HG03565 (cell line): ENCODE results near the gene TMEM151B.
A peak's percentile ranks its signal among the peaks of the same experiment; 100 is the strongest.

Source experiments
- ATAC-seq: cut with Tn5 transposase; IDR thresholded peaks from one replicate; pipeline ENCODE4 v1.9.1; 2021; ENCODE audit warnings: mild to moderate bottlenecking, moderate library complexity; ENCODE audit not compliant: unreplicated experiment

Gene TMEM151B

GRCh38 chr6:44262467-44263353, 7.5 kb upstream of the TMEM151B start:
- ATAC-seq: no peak

- ATAC-seq: no peak
Observed at GRCh38 chr6:44263354-44264100, 6.7 kb upstream of the TMEM151B start.

DNA sequence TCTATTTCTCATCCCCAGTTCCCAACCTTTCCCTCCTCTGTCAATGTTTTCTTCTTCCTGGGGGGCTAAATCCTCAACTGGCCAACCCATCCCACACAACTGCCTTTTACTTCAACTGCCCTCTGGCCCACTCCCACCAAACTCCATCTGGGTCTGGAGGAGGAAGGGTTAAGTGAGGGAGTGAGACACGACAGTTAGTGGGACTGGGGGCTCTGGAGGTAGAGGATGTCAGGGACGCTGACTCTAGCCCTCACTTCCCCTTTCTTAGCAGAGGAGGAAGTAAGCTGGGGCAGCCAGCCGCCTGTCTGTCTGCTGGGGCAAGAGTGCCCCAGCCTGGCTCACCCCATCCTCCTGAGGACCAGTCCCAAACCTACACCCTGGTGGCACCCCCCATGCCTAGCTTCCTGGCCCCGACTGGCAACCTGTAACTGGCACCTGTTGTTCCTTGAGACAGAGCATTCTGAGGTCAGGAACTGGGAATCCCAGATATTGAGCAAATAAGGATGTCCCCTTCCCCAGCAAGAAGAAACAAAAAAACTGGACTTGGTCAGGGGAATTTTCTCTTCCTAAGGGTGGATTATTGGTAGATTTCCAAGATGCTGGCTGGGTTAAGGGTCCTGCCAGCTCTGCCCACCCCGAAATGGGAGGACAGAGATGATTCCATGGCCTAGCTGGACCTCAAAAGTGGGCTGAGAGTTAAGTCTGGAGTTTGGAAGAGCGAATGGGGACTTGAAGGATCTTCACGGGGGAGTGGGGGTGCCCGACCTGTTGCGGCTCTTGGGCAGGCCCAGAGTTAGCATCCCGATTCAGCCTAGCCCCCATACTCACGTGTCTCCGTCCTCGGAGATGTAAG, 5.9 kb upstream of the TMEM151B start:
- ATAC-seq: peak; percentile 18

DNA sequence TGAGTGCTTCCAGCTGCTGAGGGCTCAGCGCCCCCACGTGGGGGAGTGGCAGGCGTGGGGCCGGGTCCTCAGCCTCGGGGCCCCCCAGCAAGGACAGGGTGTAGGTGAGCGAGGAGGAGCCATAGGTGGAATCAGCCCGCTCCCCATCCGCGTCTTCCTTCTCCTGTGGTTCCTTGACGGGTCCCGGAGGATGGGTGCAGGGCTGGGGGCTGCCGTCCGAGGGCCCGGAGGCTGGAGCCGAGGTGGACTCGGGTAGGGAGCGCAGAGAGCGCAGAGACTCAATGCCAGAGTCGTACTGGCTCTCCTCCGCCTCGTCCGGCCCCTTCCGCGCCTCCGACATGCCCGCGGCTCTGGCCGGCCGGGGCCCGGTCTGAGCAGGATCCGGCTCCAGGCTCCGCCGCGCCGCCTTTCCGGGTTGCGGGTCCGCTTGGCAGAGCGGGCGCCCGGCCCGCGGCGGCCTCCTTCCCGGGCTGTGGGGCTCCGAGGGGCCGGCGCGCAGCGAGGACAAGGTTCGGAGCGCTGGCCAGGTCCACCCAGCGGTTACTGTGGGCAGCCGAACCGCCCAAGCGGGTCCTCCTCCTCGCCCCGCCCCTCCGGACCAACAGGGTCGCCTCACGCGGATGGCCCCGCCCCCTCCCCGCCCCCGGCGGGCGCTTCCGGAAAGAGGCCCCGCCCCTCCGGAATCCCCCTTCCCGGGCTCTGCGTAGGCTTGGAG, 5.1 kb upstream of the TMEM151B start, which contains the start of gene NFKBIE:
NFKBIE (minus strand) TSS at position 545 of the 715 bp plus-strand sequence; CDS start at position 340, 205 bp downstream.
- ATAC-seq: peak; percentile 24

DNA sequence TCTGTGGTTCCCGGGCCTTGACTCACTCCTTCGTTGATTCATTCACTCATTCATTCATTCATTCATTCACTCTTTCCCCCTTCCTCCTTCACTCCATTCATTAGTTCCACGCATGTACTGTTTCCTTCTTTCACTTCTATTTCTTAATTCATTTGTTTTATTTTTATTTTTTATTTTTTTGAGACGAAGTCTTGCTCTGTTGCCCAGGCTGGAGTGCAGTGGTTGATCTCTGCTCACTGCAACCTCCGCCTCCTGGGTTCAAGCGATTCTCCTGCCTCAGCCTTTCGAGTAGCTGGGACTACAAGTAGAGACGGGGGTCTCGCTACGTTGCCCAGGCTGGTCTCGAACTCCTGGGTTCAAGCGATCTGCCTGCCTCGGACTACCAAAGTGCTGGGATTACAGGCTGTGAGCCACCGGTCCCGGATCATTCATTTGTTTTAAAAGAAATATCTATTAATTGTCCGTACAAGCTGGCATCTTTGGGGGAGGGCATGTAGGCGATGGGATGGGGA, 4.5 kb upstream of the TMEM151B start:
- ATAC-seq: no peak

GRCh38 chr6:44266347-44266746, 3.9 kb upstream of the TMEM151B start:
- no peak for ATAC-seq

GRCh38 chr6:44267252-44267651, 3.0 kb upstream of the TMEM151B start:
- no peak for ATAC-seq

DNA sequence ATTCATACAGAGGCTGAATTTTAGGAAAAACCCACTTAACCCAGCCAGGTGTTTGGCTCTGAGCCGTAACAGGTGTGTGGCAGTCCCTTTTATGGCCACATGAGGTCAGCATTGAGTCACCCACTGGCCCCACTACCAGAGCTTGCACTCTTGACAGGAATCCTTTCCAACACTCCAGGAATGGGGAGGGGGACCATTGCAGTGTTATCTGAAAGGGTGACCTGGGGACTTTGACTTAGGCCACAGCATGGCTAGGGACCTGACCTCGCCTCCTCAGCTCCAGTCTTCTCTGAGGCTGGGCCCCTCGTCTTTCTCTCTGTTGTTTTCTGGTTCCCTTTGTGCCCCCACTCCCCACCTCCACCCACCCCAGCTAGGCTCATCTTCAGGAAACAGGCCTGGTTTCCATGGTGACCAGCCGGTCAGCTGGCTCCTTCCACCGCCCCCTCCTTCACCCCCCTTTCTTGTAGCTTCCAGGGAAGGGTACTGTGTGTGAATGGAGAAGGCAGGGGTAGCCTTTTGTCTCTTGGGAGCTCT, 2.1 kb upstream of the TMEM151B start:
- no peak for ATAC-seq

DNA sequence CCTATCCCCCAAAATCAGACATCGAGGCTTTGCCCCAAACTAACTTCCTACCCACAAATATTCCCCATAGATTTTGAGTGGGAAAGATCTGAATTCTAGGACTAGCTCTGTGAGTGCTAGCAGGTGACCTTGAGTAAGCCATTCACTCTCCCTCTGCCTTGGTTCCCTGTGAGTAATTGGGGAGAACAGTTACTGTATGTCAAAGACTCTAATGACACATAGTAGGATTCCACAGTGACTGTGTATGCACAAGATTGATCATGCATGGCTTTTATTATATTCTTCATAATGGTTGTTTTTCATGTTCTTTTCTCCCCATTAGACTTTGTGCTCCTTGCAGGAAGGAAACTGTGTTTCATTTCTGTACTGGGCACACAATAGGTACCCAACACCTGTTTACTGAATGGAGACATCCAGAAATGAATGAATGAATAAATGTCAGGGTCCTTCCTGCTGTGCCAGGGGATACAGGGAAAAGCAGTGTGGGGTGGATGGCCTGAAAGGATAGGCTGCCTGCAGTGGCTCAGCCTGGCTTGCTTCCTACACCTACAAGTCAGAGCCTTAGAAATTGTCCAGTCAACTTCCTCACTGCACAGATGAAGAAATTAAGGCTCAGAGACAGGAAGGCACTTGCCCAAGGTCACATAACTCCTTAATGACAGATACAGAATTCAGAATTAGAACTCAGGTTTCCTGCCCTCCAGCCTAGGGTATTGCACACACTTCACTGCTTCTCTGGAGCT, 901 bp upstream of the TMEM151B start:
- no peak for ATAC-seq

DNA sequence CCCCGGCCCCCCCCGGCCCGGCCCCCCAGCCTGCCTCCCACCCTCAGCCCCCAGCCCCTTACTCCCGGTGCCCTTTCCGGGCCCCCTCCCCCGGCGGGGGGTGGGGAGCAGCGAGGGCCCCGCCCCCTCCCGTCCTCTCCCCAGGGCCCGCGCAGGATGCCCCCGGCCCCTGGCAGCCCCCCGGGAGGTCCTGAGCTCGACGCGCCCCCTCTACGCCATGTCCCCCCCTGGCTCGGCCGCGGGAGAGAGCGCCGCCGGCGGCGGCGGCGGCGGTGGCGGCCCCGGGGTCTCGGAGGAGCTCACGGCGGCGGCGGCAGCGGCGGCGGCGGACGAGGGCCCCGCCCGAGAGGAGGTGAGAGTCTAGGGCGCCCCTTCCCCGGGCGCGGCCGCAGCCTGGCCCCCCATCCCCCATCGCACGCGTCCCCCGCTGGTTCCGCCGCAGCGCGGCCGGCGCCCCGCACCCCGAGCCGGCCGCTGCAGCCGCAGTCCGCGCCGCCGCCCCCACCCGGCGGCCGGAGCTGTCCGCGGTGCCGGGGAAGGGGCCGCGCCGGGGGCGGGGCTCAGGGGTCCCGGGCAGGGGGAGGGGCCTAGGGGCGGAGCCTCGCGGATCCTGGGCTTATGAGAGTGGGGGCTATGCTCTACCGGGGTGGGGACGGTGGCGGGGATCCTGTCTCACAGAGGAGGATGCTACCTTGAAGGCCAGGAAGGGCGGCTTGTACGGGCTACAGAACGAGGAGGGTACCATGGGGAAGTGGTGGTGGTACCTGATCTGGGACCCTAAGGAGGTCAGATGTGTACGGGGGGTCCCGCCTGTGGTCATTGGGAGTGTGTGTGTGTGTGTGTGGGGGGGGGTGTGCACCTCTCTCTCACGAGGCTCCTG, 516 bp downstream of the TMEM151B start:
- ATAC-seq: no peak

GRCh38 chr6:44271406-44271723, 1.1 kb downstream of the TMEM151B start:
- ATAC-seq: no peak

DNA sequence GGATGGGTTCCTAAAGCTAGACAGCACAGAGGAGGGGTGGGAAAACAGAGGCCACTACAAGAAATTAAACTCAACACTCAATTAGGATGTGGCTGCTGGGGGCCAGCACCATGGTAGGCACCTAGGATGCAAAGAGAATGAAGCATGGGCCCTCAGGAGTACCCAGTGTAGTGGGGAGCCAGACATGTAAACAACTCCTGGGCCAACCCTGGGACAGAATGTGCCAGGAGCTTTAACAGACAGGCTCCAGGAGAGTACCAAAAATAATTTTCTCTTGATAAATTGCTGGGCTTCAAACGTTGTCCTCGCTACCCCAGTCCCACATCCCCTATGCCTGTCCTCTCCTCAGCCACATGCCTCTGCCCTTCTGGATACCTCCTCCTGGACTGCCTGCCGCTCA, 1.7 kb downstream of the TMEM151B start:
- ATAC-seq: no peak

- no peak for ATAC-seq
Observed at GRCh38 chr6:44272529-44272928, 2.3 kb downstream of the TMEM151B start.

DNA sequence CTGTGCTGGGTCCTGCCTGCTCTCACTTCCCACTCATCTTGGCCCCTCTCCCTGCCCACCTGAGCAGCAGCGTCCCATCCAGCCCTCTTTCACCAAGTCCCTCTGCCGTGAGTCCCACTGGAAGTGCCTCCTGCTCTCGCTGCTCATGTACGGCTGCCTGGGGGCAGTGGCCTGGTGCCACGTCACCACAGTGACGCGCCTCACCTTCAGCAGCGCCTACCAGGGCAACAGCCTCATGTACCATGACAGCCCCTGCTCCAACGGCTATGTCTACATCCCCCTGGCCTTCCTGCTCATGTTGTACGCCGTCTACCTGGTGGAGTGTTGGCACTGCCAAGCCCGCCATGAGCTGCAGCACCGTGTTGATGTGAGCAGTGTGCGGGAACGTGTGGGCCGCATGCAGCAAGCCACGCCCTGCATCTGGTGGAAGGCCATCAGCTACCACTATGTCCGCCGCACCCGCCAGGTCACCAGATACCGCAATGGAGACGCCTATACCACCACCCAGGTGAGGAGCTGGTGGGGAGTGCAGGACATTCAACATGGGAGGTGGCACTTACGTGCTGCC, 2.8 kb downstream of the TMEM151B start:
- ATAC-seq: no peak

DNA sequence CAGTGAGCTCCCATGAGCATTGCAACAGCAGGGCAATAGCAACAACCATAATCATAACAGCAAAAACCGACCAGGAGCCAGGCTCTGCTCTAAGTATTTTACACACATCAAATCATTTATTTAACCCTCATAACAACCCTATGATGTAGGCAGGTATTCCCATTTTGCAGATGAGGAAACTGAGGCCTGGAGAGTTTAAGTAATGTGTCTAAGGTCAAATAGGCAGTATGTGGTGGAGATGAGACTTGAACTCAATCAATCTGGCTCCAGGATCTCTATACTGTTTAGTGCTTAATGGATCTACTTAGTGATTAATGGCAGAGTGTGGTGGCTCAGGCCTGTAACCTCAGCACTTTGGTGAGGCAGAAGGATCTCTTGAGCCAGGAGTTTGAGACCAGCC, 3.4 kb downstream of the TMEM151B start:
- ATAC-seq: no peak

DNA sequence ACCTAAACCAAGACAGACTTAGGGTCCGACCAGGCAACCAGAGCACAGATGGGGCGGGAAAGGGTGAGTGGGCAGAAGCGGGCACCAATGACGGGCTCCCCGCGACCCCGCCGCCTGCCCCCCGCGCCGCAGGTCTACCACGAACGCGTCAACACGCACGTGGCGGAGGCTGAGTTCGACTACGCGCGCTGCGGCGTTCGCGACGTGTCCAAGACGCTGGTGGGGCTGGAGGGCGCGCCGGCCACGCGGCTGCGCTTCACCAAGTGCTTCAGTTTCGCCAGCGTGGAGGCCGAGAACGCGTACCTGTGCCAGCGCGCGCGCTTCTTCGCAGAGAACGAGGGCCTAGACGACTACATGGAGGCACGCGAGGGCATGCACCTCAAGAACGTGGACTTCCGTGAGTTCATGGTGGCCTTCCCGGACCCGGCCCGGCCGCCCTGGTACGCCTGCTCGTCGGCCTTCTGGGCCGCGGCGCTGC, 5.1 kb downstream of the TMEM151B start:
- ATAC-seq: no peak

DNA sequence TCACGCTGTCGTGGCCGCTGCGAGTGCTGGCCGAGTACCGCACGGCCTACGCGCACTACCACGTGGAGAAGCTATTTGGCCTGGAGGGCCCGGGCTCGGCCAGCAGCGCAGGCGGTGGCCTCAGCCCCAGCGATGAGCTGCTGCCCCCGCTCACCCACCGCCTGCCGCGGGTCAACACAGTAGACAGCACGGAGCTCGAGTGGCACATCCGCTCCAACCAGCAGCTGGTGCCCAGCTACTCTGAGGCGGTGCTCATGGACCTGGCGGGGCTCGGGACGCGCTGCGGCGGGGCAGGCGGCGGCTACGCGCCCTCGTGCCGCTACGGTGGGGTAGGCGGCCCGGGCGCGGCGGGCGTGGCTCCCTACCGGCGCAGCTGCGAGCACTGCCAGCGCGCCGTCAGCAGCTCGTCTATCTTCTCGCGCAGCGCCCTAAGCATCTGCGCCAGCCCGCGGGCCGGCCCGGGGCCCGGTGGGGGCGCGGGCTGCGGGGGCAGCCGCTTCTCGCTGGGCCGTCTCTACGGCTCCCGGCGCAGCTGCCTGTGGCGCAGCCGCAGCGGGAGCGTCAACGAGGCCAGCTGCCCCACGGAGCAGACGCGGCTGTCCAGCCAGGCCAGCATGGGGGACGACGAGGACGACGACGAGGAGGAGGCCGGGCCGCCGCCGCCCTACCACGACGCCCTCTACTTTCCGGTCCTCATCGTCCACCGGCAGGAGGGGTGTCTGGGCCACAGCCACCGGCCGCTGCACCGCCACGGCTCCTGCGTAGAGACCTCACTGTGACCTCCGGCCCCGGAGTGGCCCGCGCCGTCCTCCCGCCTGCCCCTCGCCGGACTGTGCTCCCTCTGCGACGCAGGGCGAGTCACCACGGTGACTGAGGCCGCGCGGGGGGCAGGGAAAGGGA, 5.7 kb downstream of the TMEM151B start:
- no peak for ATAC-seq
